ENCODE measurements around the gene MFRP.

MFRP gene

GRCh38 chr11:119338318-119338890 lies 8.1 kb downstream of the MFRP start:
- peak in 1 of 2 donors; percentile 58 for DNase-seq (ENCODE audit: low read depth in 2 of 2)

GRCh38 chr11:119337581-119338317 lies 8.8 kb downstream of the MFRP start:
- DNase-seq (ENCODE audit: low read depth in 2 of 2): no peak

GRCh38 chr11:119336744-119337469 lies 9.6 kb downstream of the MFRP start:
- DNase-seq (ENCODE audit: low read depth in 2 of 2): no peak

- DNase-seq (ENCODE audit: low read depth in 2 of 2): no peak
Measured at GRCh38 chr11:119335655-119336543, 10.6 kb downstream of the MFRP start.

GRCh38 chr11:119335091-119335654 lies 11.3 kb downstream of the MFRP start:
- no peak for DNase-seq (ENCODE audit: low read depth in 2 of 2)

GRCh38 chr11:119334174-119334930 lies 12.2 kb downstream of the MFRP start, which contains the start of gene RNF26:
Gene RNF26, plus strand, starts transcription at chr11:119334527. Its CDS starts 596 bp downstream, at chr11:119335123.
- peak; percentile 86 for DNase-seq (ENCODE audit: low read depth in 2 of 2)

GRCh38 chr11:119332111-119332765 lies 14.3 kb downstream of the MFRP start:
- no peak for DNase-seq (ENCODE audit: low read depth in 2 of 2)

- no peak for DNase-seq (ENCODE audit: low read depth in 2 of 2)
Measured at GRCh38 chr11:119330237-119330636, 16.3 kb downstream of the MFRP start.

GRCh38 chr11:119329320-119329719 lies 17.2 kb downstream of the MFRP start:
- no peak for DNase-seq (ENCODE audit: low read depth in 2 of 2)

GRCh38 chr11:119324189-119324588 lies 22.3 kb downstream of the MFRP start:
- no peak for DNase-seq (ENCODE audit: low read depth in 2 of 2)

- DNase-seq (ENCODE audit: low read depth in 2 of 2): peak; percentile 78 to 79
Measured at GRCh38 chr11:119323532-119324033, 22.9 kb downstream of the MFRP start.

- no peak for DNase-seq (ENCODE audit: low read depth in 2 of 2)
Measured at GRCh38 chr11:119322921-119323531, 23.5 kb downstream of the MFRP start.

- no peak for DNase-seq (ENCODE audit: low read depth in 2 of 2)
Measured at GRCh38 chr11:119322360-119322739, 24.2 kb downstream of the MFRP start.

GRCh38 chr11:119320776-119321524 lies 25.6 kb downstream of the MFRP start:
- peak in 1 of 2 donors; percentile 39 for DNase-seq (ENCODE audit: low read depth in 2 of 2)

- DNase-seq (ENCODE audit: low read depth in 2 of 2): no peak
Measured at GRCh38 chr11:119320240-119320775, 26.2 kb downstream of the MFRP start.

- DNase-seq (ENCODE audit: low read depth in 2 of 2): no peak
Measured at GRCh38 chr11:119319700-119320239, 26.7 kb downstream of the MFRP start.

GRCh38 chr11:119319136-119319699 lies 27.3 kb downstream of the MFRP start:
- no peak for DNase-seq (ENCODE audit: low read depth in 2 of 2)

Data from activated CD4-positive, alpha-beta T cell treated with anti-CD3 and anti-CD28 coated beads for 24 hours (primary cell).